CD4-positive, alpha-beta T cell treated with Interleukin-2 at 100 ng/mL for 4 hours (primary cell): ENCODE data around the gene PTTG1IP.
"Not testable (repeated sequence)": the region's sequence is repeated elsewhere in the genome, so short reads cannot be mapped to it uniquely, and the experiment has no call there.

Experiments used
- DNase-seq: peaks from one replicate; pipeline ENCODE4 v3.0.0-alpha.2; 2020; ENCODE audit warnings: low spot score

Gene PTTG1IP

DNA sequence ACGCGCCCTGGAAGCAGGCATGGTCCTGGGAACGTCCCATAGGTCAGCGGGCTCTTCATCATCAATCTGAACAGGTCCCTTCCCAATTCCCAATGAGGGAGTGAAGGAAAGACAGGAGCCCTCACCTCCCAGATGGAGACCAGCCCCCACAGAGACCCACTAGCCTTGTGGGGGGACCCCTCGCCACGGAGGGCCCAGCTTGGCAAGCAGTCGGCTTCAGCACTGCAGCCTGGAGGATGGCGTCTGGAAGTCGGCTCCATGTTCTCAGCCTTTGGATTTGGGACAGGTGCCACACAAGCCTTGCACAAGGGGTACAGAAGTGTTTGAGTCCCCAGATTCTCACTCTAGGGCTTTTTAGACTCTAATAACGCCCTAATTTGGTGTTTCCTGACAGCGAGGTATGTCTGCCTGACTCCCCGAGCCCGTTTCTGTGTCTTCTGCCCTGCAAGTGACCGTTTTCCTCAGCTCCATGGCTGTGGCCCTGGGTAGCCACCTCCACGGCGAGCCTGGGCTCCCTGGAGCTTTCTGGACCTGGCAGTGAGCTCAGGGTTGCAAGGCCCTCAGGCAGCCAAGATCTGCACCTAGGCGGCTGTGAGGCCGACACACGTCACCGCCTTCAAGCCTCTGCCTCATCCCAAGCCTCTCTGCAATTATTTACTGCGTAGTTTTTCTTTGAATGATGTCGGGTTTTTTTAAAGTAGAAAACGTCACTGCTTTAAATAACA is 30.6 kb downstream of the PTTG1IP start:
- DNase-seq: no peak

GRCh38 chr21:44842087-44842486 is 31.4 kb downstream of the PTTG1IP start:
- no peak for DNase-seq

DNA sequence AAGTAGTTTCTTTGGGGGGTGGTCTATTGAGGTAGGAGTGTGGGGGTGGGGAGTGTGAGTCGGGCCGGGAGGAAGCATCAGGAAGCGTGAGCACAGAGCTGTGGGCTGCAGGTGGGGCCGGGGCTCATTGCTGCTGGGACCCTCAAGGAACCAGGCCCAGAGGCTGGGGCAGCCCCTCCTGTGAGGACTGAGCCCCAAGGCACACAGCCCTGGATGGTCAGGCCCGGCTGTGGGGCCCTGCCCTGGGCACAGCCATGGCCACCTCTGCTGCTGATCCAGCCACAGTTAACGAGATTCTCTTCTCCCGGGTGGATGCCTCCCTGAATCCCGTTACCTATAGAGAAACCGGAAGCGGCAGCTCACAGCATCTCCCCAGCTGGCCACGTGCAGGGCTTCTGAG is 32.7 kb downstream of the PTTG1IP start:
- no peak for DNase-seq

GRCh38 chr21:44838951-44839350 is 34.5 kb downstream of the PTTG1IP start:
- no peak for DNase-seq

DNA sequence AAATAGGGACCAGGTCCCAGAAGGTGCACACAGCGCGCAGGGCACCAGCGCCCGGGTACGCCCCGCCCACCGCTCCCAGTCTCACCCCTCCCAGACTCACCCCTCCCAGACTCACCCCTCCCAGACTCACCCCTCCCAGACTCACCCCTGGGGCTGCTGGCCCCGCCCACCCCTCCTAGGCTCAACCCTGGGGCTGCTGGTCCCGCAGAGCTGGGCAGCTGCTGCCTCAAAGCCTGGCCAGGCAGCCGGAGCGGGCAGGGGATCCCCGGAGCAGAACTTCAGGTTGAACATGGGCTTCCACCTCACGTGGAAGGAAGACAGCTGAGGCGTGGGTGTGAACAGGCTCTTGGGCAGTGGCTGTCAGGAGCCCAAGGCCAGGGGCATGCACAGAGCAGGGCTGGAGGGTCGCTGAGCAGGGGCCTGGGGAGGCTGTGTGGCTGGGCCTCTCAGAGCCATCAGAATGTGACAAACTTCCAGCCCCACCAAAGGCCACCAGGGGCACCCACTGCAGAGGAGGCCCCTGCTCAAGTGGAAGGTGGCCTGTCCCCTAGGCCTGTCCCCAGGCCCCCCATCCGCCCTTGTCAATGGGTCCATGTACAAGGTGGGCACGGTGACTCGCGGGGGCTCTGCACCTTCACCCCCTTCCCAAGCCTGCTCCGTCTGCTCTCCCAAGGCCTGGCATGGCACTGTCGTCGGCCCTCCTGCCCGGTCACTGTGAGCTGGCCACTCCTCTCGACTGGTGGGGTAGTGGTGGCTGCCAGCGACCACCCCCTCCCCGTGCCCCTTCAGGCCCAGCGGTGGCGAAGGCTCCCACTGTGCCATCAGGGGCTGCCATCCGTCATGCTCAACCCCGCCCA is 35.2 kb downstream of the PTTG1IP start:
- no peak for DNase-seq

GRCh38 chr21:44837537-44837936 is 36.0 kb downstream of the PTTG1IP start:
- DNase-seq: no peak

DNA sequence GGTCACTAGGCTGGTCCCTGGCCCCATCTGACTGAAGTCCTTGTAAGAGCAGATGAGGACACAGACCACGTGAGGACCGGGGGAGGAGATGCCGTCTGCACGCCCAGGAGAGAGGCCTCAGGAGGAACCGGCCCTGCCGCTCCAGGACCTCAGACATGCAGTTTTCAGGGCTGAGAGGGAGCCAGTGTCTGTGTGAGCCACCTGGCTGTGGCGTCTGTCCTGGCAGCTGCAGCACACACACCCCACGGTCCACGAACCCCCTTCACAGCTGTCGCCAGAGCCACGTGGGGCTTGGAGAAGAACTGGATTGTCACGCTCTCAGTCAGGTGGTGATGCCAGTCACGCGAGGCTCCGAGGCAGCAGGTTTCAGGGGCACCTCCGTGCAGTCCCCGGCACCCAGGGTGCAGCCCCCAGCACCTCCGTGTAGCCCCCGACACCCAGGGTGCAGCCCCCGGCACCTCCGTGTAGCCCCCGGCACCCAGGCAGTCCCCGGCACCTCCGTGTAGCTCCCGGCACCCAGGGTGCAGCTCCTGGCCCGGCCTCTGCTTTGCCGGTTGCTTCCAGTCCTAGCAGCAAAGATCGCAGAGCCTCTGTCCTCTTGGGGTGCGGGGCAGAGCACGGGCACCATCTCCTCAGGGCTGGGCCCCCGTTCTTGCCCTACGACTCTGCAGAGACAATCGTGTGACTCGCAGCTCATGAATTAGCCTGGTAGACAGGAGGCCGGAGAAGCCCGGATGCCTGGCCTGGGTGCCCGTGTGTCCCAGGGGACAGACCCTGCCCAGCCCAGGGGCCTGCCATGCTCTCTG is 36.6 kb downstream of the PTTG1IP start:
- DNase-seq: no peak

DNA sequence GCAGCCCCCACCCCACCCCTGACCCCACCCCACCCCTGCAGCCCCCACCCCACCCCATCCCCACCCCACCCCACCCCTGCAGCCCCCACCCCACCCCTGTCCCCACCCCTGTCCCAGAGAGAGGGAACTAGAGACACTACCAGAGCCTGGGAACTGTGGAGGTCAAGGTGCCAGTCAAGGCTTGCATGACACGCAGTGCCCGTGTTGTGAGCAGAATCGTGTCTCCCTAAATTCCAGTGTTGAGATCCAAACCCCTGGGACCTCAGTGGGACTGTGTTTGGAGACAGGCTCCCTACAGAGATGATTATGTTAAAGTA is 37.2 kb downstream of the PTTG1IP start:
- no peak for DNase-seq

GRCh38 chr21:44835647-44835973 is 37.9 kb downstream of the PTTG1IP start:
- no peak for DNase-seq

GRCh38 chr21:44834951-44835646 is 38.4 kb downstream of the PTTG1IP start:
- no peak for DNase-seq

GRCh38 chr21:44834231-44834950 is 39.1 kb downstream of the PTTG1IP start:
- DNase-seq: no peak

- no peak for DNase-seq
Measured at GRCh38 chr21:44833663-44834062, 39.8 kb downstream of the PTTG1IP start.

DNA sequence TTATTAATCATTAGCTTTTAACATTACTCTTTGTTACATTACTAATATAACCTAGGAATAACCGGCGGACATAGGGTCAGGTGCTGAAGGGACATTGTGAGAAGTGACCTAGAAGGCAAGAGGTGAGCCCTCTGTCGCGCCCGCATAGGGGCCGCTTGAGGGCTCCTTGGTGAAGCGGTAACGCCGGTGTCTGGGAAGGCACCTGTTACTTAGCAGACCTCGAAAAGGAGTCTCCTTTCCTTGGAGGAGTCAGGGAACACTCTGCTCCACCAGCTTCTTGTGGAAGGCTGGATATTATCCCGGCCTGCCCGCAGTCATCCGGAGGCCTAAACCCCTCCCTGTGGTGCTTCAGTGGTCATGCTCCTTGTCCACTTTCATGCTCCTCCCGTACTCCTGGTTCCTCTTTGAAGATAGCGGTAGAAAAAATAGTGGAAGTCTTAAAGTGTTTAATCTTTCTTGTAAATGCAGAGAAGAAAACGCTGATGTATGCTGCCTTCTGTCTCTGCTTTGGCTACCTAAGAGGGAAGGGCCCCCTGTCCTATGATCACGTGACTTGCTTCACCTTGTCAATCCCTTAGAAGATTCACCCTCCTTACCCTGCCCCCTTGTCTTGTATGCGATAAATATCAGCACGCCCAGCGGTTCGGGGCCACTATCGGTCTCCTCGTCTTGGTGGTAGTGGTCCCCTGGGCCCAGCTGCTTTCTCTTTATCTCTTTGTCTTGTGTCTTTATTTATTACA is 40.8 kb downstream of the PTTG1IP start:
- DNase-seq: not testable (repeated sequence)

DNA sequence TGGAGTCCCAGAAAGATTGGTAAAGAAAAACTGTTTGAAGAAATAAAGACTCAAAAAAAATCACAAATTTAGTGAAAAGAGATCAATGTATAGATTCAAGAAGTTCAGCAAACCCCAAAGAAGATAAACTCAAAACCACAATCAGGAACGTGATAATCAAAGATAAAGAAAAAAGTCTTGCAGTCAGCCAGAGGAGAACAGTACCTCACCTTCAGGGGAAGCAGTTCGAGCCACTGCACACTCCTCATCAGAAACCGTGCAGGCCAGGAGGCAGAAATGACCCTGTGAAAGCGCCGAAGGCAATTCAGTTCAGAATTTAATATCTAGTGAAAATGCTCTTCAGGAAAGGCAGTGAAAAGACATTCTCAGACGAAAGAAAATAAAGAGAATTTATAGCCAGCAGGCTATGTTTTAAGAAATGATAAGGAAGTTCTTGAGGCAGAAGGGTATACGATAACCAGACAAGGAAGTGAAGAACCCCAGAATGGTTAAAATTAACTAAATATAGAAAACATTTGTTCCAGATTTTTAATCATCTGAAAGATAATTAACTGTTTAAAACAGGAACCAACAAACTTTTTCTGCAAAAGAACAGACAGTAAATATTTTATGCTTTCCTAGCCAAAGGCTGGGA is 42.1 kb downstream of the PTTG1IP start:
- DNase-seq: no peak

DNA sequence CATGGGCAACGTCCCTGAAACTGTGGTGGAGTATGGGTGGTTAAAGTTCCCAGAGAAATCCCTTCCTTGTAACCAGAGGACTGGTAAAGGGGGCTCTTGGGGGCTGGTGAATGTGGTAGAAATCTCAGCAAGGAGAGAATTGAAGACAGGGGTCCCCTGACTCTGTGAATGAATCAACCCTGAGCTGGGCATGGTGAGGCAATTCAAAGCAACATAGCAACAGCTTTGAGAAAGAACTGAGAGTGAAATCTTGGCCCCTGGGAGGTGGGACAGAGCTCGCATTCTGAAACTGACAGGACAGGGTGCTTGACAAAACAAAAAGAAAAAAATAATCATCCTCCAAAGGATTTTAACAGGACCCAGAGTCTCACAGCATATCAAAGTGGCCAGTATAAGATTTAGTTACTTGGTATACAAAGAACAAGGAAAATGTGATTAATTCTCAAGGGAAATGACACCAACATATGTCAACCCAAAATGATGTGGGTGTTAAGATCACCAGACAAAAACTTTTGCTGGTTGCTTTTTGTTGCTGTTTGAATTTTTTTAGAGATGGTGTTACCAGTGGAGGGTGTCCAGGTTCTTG is 43.9 kb downstream of the PTTG1IP start:
- no peak for DNase-seq

DNA sequence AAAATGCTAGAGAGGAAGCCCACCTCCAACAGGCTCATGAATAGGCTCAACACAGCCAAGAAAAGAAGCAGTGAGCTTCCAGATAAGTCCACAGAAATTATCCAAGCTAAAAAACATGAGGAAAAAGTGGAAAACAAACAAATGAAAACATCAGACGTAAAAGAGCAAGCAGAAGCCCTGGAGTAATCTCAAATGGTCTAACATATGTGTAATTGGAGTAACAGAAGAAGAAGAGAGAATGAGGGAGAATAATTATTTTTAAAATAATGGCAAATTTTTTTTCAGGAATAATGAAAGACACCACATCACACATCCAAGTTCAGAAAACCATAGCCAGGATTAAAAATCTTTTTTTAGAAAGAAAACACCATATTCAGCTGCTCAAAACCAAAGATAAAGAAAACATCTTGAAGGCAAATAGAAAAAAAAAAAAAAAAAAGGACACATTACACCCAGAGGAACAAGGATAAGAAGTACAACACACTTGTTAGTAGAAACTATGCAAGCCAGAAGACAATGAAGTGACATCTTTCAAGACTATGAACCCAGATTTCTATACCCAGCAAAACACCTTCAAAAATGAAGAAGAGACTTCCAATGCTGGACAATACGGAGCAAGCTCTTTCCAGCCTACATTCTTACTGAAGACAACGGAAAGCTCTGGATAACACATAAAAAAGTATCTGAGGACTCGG is 45.0 kb downstream of the PTTG1IP start:
- DNase-seq: no peak

DNA sequence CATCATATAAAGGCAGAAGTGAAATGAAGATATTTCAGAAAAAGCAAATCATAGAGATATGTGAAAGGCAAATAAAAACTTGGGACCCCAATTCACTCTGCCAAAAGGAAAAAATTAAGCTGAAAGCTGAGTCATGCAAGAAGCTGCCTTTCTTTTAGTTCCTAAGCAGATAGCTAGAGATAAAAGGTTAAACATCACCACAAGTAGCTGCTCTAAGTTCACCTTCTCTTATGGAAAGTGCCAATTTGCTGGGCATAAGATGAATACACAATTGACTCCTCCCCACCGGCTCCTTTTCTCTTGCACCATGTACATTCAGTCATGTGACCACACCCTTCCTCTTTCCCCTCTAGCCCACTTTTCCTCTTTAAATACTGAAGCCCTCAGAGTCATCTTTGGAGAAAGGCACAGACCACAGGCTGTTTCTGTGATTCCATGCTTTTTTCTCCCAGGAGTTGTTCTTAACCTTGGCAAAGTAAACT is 50.3 kb downstream of the PTTG1IP start:
- DNase-seq: no peak

DNA sequence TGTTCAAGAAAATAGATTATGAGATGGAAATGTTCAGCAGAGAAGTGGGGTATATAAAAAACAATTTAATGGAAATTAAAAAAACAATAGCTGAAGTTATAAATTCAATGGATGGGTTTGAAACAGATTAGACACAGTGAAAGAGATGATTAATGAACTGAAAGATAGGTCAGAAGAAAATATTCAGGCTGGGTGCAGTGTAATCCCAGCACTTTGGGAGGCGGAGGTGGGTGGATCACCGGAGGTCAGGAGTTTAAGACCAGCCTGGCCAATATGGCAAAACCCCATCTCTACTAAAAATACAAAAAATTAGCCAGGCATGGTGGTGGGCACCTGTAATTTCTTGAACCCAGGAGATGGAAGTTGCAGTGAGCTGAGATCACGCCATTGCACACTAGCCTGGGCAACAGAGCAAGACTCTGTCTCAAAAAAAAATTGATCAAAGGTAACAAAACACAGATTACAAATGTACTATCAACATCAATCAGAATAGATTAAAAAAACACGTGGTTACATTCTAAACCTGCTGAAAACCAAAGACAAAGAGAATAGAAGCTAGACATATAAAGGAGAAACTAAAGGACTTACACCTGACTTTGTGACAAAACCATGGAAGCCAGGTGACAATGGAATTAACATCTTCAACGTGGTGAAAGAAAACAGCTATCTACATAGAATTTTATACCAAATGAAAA is 50.9 kb downstream of the PTTG1IP start:
- DNase-seq: no peak

DNA sequence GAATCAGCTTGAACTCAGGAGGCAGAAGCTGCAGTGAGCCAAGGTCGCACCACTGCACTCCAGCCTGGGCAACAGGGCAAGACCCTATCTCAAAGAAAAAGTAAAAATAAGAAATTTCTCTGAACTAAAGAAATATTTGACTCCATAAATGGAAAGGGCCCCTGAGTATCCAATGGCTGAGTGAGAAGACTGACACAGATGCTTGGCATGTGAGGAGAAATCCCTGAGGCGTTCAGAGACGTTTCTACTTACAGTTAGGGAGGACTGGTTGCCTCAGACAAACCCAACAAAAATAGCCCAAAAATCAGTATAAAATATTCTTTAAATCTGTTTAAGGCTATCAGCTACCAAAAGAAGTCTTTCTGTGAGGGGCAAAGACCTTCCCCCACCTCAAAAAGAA is 52.6 kb downstream of the PTTG1IP start:
- no peak for DNase-seq
